Trophoblast cell (in vitro differentiated cells and primary cell): ENCODE data around the gene PAMR1.
"Not testable (repeated sequence)": the region's sequence is repeated elsewhere in the genome, so short reads cannot be mapped to it uniquely, and the experiment has no call there.

ENCODE experiments used
- DNase-seq, 2 donors: peaks; one replicate each; pipeline ENCODE4 v3.0.0-alpha.2; 2016
- H2AFZ ChIP-seq: 2 replicates; pipeline ENCODE4 v1.6.1; 2013; ENCODE audit warnings: low read length, moderate library complexity, mild to moderate bottlenecking; ENCODE audit not compliant: insufficient read depth, poor library complexity
- H2AK5ac ChIP-seq: 2 replicates; pipeline ENCODE4 v1.6.1; 2013; ENCODE audit warnings: mild to moderate bottlenecking, low read length
- H2BK120ac ChIP-seq: 2 replicates; pipeline ENCODE4 v1.6.1; 2013; ENCODE audit warnings: low read length, mild to moderate bottlenecking, moderate library complexity; ENCODE audit not compliant: insufficient read depth, poor library complexity
- H2BK12ac ChIP-seq: 2 replicates; pipeline ENCODE4 v1.6.1; 2013; ENCODE audit warnings: mild to moderate bottlenecking, low read length, moderate library complexity
- H2BK5ac ChIP-seq: 2 replicates; pipeline ENCODE4 v1.6.1; 2013; ENCODE audit warnings: low read length, low read depth, moderate library complexity, mild to moderate bottlenecking; ENCODE audit not compliant: poor library complexity
- H3K14ac ChIP-seq: 2 replicates; pipeline ENCODE4 v1.6.1; 2013; ENCODE audit warnings: mild to moderate bottlenecking, low read length
- H3K18ac ChIP-seq: 2 replicates; pipeline ENCODE4 v1.6.1; 2013; ENCODE audit warnings: mild to moderate bottlenecking, low read length
- H3K23ac ChIP-seq: 2 replicates; pipeline ENCODE4 v1.6.1; 2013; ENCODE audit warnings: low read length
- H3K27ac ChIP-seq: 2 replicates; pipeline ENCODE4 v1.5.1; 2013; ENCODE audit warnings: low read depth, mild to moderate bottlenecking, inconsistent platforms, low read length, moderate library complexity
- H3K27me3 ChIP-seq: 2 replicates; pipeline ENCODE4 v1.6.1; 2013; ENCODE audit warnings: inconsistent platforms, mild to moderate bottlenecking, low read length, moderate library complexity; ENCODE audit not compliant: insufficient read depth
- H3K36me3 ChIP-seq, 2 experiments: 1 replicate in 1 of 2; 2 replicates in 1 of 2; pipeline ENCODE4 v1.6.1; 2013; ENCODE audit warnings: low read length in 2 of 2, mild to moderate bottlenecking in 2 of 2, moderate library complexity in 1 of 2; ENCODE audit not compliant: insufficient read depth in 2 of 2, control insufficient read depth in 1 of 2
- H3K4ac ChIP-seq: 2 replicates; pipeline ENCODE4 v1.6.1; 2013; ENCODE audit warnings: low read depth, mild to moderate bottlenecking, low read length, moderate library complexity
- H3K4me1 ChIP-seq, 2 experiments: 1 replicate in 1 of 2; 2 replicates in 1 of 2; pipeline ENCODE4 v1.6.1; 2013; ENCODE audit warnings: low read length in 2 of 2, mild to moderate bottlenecking in 2 of 2, moderate library complexity in 1 of 2; ENCODE audit not compliant: insufficient read depth in 2 of 2, control insufficient read depth in 1 of 2
- H3K4me2 ChIP-seq: 2 replicates; pipeline ENCODE4 v1.6.1; 2013; ENCODE audit warnings: inconsistent platforms, mild to moderate bottlenecking, low read length, moderate library complexity
- H3K4me3 ChIP-seq: 2 replicates; pipeline ENCODE4 v1.5.1; 2013; ENCODE audit warnings: mild to moderate bottlenecking, low read depth, low read length, inconsistent platforms
- H3K79me1 ChIP-seq: one replicate; pipeline ENCODE4 v1.6.1; 2013; ENCODE audit warnings: low read length
- H3K79me2 ChIP-seq: 2 replicates; pipeline ENCODE4 v1.6.1; 2013; ENCODE audit warnings: low read length, mild to moderate bottlenecking; ENCODE audit not compliant: control insufficient read depth, insufficient read depth, poor library complexity
- H3K9ac ChIP-seq: 2 replicates; pipeline ENCODE4 v1.6.1; 2013; ENCODE audit warnings: mild to moderate bottlenecking, low read length
- H3K9me3 ChIP-seq: 2 replicates; pipeline ENCODE4 v1.6.1; 2013; ENCODE audit warnings: low read depth, mild to moderate bottlenecking, control low read depth, inconsistent platforms, low read length; ENCODE audit not compliant: insufficient read depth
- H4K12ac ChIP-seq: 2 replicates; pipeline ENCODE4 v1.6.1; 2013; ENCODE audit warnings: low read depth, mild to moderate bottlenecking, low read length, moderate library complexity
- H4K8ac ChIP-seq: 2 replicates; pipeline ENCODE4 v1.6.1; 2013; ENCODE audit warnings: low read depth, mild to moderate bottlenecking, low read length, moderate library complexity
- H4K91ac ChIP-seq: one replicate; pipeline ENCODE4 v1.6.1; 2013; ENCODE audit warnings: low read depth, mild to moderate bottlenecking, low read length, moderate library complexity
- WGBS: extraction: QIAGEN DNeasy Blood & Tissue Kit; methylation state at CpG from one replicate; pipeline ENCODE4 v1.1.7; 2013; ENCODE audit warnings: missing lambda C conversion rate; ENCODE audit not compliant: insufficient read length, insufficient coverage; ENCODE audit errors: extremely low coverage; 5-methylcytosine and 5-hydroxymethylcytosine counted together

Gene PAMR1

GRCh38 chr11:35548925-35549561 lies 23.6 kb upstream of the PAMR1 start:
- H2BK5ac ChIP-seq, result no peak overlapping the region
- H3K4me2 ChIP-seq, result no peak overlapping the region
- no peaks in the 10 kb centered on the region for H3K9me3 ChIP-seq
- H3K9ac ChIP-seq, result no peak overlapping the region
- H3K23ac ChIP-seq, result no peak overlapping the region
- DNase-seq, result no peak
- H3K14ac ChIP-seq, result no peak overlapping the region
- no peak overlapping the region for H3K4ac ChIP-seq
- no peaks in the 10 kb centered on the region for H3K79me2 ChIP-seq
- no peaks in the 10 kb centered on the region for H3K36me3 ChIP-seq
- no peak overlapping the region for H4K91ac ChIP-seq
- H4K12ac ChIP-seq, result no peak overlapping the region
- H2AK5ac ChIP-seq, result no peak overlapping the region
- no peaks in the 10 kb centered on the region for H3K79me1 ChIP-seq
- no peaks in the 10 kb centered on the region for H3K27me3 ChIP-seq
- H3K18ac ChIP-seq, result no peak overlapping the region
- peaks cover 1 to 4% of the 10 kb centered on the region in 2 experiments for H3K4me1 ChIP-seq
- no peak overlapping the region for H2BK12ac ChIP-seq
- H3K4me3 ChIP-seq, result no peak overlapping the region
- no peak overlapping the region for H2BK120ac ChIP-seq
- no CpG with 5 or more reads among the region's 4 CpGs for WGBS
- no peak overlapping the region for H2AFZ ChIP-seq
- no peak overlapping the region for H3K27ac ChIP-seq
- no peak overlapping the region for H4K8ac ChIP-seq

- H3K4ac ChIP-seq, H3K27ac ChIP-seq, H4K91ac ChIP-seq, H3K9ac ChIP-seq, H2BK120ac ChIP-seq, H2BK12ac ChIP-seq, H3K4me3 ChIP-seq, H3K14ac ChIP-seq, DNase-seq, H2AFZ ChIP-seq, H3K9me3 ChIP-seq, H3K23ac ChIP-seq, H4K12ac ChIP-seq, H4K8ac ChIP-seq, H3K79me1 ChIP-seq, H3K4me2 ChIP-seq, H3K36me3 ChIP-seq, H3K18ac ChIP-seq, H3K79me2 ChIP-seq, H2AK5ac ChIP-seq, H3K4me1 ChIP-seq, H3K27me3 ChIP-seq, H2BK5ac ChIP-seq: not testable (repeated sequence)
- WGBS, result no CpG with 5 or more reads among the region's 4 CpGs
Observed at GRCh38 chr11:35547995-35548394, 22.6 kb upstream of the PAMR1 start.

- Histone ChIP-seq H3K14ac (no peak overlapping the region), H3K9ac (no peak overlapping the region)
Observed at GRCh38 chr11:35546317-35546716, 20.9 kb upstream of the PAMR1 start.

GRCh38 chr11:35545391-35546003 lies 20.1 kb upstream of the PAMR1 start:
- Histone ChIP-seq H2BK120ac (no peak overlapping the region), H3K27ac (no peak overlapping the region), H3K18ac (no peak overlapping the region), H3K36me3 (no peaks in the 10 kb centered on the region), H3K4me2 (no peak overlapping the region), H3K23ac (no peak overlapping the region), H4K12ac (no peak overlapping the region), H4K8ac (no peak overlapping the region), H3K27me3 (no peaks in the 10 kb centered on the region), H3K79me1 (peaks cover 2% of the 10 kb centered on the region), H3K9ac (no peak overlapping the region), H3K14ac (no peak overlapping the region), H2AK5ac (no peak overlapping the region), H2AFZ (no peak overlapping the region), H3K4me3 (no peak overlapping the region), H3K79me2 (no peaks in the 10 kb centered on the region), H3K4ac (no peak overlapping the region), H4K91ac (no peak overlapping the region), H2BK5ac (no peak overlapping the region), H3K4me1 (peaks cover 0 to 13% of the 10 kb centered on the region in 2 experiments), H2BK12ac (no peak overlapping the region), H3K9me3 (no peaks in the 10 kb centered on the region)
- DNase-seq, result no peak
- no CpG with 5 or more reads among the region's 9 CpGs for WGBS

More at GRCh38 chr11:35546317-35546716, 20.9 kb upstream of the PAMR1 start:
- no peak overlapping the region for H3K27ac ChIP-seq
- H2BK12ac ChIP-seq, result no peak overlapping the region
- no peaks in the 10 kb centered on the region for H3K27me3 ChIP-seq
- H3K79me2 ChIP-seq, result no peaks in the 10 kb centered on the region
- H3K79me1 ChIP-seq, result peaks cover 2% of the 10 kb centered on the region
- no peak overlapping the region for H2AK5ac ChIP-seq
- H3K4me1 ChIP-seq, result peaks cover 0 to 11% of the 10 kb centered on the region in 2 experiments
- no peak overlapping the region for H3K4ac ChIP-seq
- no peak overlapping the region for H3K18ac ChIP-seq
- no CpG with 5 or more reads among the region's 3 CpGs for WGBS
- no peak overlapping the region for H4K12ac ChIP-seq
- H3K4me3 ChIP-seq, result no peak overlapping the region
- no peak overlapping the region for H2BK5ac ChIP-seq
- H4K8ac ChIP-seq, result no peak overlapping the region
- no peak overlapping the region for H4K91ac ChIP-seq
- H3K9me3 ChIP-seq, result no peaks in the 10 kb centered on the region
- no peak overlapping the region for H3K4me2 ChIP-seq
- H3K23ac ChIP-seq, result no peak overlapping the region
- no peaks in the 10 kb centered on the region for H3K36me3 ChIP-seq
- no peak overlapping the region for H2AFZ ChIP-seq
- no peak overlapping the region for H2BK120ac ChIP-seq
- DNase-seq, result no peak
